OCI-LY3 (cell line): ENCODE results near the gene MS4A18.

Experiments
- H2AFZ ChIP-seq: fragments of 200-600, 300-600 bp; shearing (Covaris generic); 2 replicates; pipeline ENCODE4 v1.6.0; 2014; ENCODE audit warnings: antibody characterized with exemption, low read depth, low read length
- H3K27ac ChIP-seq: fragments of 200-600, 300-600 bp; sonication (generic); 2 replicates; pipeline ENCODE4 v1.5.1; 2014; ENCODE audit warnings: mild to moderate bottlenecking, low read length, moderate library complexity, mixed read lengths
- H3K27me3 ChIP-seq: fragments of 200-600, 300-600 bp; sonication (generic); 2 replicates; pipeline ENCODE4 v1.6.1; 2014; ENCODE audit warnings: low read depth, low read length, mixed read lengths
- H3K36me3 ChIP-seq: fragments of 200-600, 300-600 bp; sonication (generic); replicated peaks from 2 replicates; pipeline ENCODE3; 2014; ENCODE audit warnings: low read depth, low read length, mixed read lengths
- H3K4me1 ChIP-seq: fragments of 300-600, 200-600 bp; sonication (generic); 2 replicates; pipeline ENCODE4 v1.6.1; 2014; ENCODE audit warnings: low read length, mixed read lengths
- H3K4me2 ChIP-seq: fragments of 200-600, 300-600 bp; sonication (generic); 2 replicates; pipeline ENCODE4 v1.6.1; 2014; ENCODE audit warnings: low read length, mixed read lengths
- H3K4me3 ChIP-seq: fragments of 300-600, 200-600 bp; sonication (generic); 2 replicates; pipeline ENCODE4 v1.5.1; 2014; ENCODE audit warnings: antibody characterized with exemption, mild to moderate bottlenecking, low read length, moderate library complexity
- H3K79me2 ChIP-seq: fragments of 300-600, 200-600 bp; shearing (Covaris generic); 2 replicates; pipeline ENCODE4 v1.6.1; 2014; ENCODE audit warnings: mild to moderate bottlenecking, low read length, mixed read lengths
- H3K9ac ChIP-seq: fragments of 300-600, 200-600 bp; shearing (Covaris generic); 2 replicates; pipeline ENCODE4 v1.6.0; 2014; ENCODE audit warnings: mild to moderate bottlenecking, low read length, moderate library complexity
- H3K9me3 ChIP-seq: fragments of 200-600, 300-600 bp; shearing (Covaris generic); 2 replicates; pipeline ENCODE4 v1.6.1; 2014; ENCODE audit warnings: low read length, mixed read lengths; ENCODE audit not compliant: insufficient read depth
- H4K20me1 ChIP-seq: fragments of 200-600, 300-600 bp; sonication (generic); 2 replicates; pipeline ENCODE4 v1.6.1; 2016; ENCODE audit warnings: low read length, mixed read lengths; ENCODE audit not compliant: insufficient read depth
- EZH2phosphoT487 ChIP-seq: fragments of 200-600 bp; shearing (Covaris generic); IDR thresholded peaks from 2 replicates; pipeline ENCODE4 v1.6.1; 2018; ENCODE audit warnings: antibody characterized with exemption, mixed run types, low read depth
- TF ChIP-seq, protein P1 (sequence below): fragments of 200-600, 300-600 bp; sonication (generic); IDR thresholded peaks from 2 replicates; pipeline ENCODE4 v1.5.1; 2014; ENCODE audit warnings: antibody characterized with exemption, low read length, low read depth

MS4A18 gene

GRCh38 chr11:60761436-60762190 is 37.1 kb downstream of the MS4A18 start:
- Histone ChIP-seq H4K20me1 (no peaks in the 10 kb centered on the region), H3K4me1 (peaks cover 79% of the 10 kb centered on the region), H3K27me3 (peaks cover 3% of the 10 kb centered on the region; the same call in 1 of the 2 replicates), H3K79me2 (no peaks in the 10 kb centered on the region), H3K27ac (peak overlapping the region; percentile 67), H3K4me3 (peak overlapping the region; percentile 58), H2AFZ (peak overlapping the region; percentile 75), H3K36me3 (no peaks in the 10 kb centered on the region), H3K4me2 (peak overlapping the region; percentile 69), H3K9me3 (no peaks in the 10 kb centered on the region), H3K9ac (peak overlapping the region; percentile 38)
- TF ChIP-seq, protein P1, sequence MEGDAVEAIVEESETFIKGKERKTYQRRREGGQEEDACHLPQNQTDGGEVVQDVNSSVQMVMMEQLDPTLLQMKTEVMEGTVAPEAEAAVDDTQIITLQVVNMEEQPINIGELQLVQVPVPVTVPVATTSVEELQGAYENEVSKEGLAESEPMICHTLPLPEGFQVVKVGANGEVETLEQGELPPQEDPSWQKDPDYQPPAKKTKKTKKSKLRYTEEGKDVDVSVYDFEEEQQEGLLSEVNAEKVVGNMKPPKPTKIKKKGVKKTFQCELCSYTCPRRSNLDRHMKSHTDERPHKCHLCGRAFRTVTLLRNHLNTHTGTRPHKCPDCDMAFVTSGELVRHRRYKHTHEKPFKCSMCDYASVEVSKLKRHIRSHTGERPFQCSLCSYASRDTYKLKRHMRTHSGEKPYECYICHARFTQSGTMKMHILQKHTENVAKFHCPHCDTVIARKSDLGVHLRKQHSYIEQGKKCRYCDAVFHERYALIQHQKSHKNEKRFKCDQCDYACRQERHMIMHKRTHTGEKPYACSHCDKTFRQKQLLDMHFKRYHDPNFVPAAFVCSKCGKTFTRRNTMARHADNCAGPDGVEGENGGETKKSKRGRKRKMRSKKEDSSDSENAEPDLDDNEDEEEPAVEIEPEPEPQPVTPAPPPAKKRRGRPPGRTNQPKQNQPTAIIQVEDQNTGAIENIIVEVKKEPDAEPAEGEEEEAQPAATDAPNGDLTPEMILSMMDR, result no peak
- no peak for TF ChIP-seq EZH2phosphoT487

GRCh38 chr11:60762851-60763691 is 38.6 kb downstream of the MS4A18 start:
- TF ChIP-seq EZH2phosphoT487, result no peak
- TF ChIP-seq, protein P1, result peak; percentile 62
- no peaks in the 10 kb centered on the region for H3K36me3 ChIP-seq
- no peaks in the 10 kb centered on the region for H3K79me2 ChIP-seq
- H3K27ac ChIP-seq, result peak overlapping the region; percentile 67
- H3K4me2 ChIP-seq, result peak overlapping the region; percentile 69
- H3K9ac ChIP-seq, result peak overlapping the region; percentile 38
- peak overlapping the region; percentile 58 for H3K4me3 ChIP-seq
- no peaks in the 10 kb centered on the region for H3K9me3 ChIP-seq
- H3K4me1 ChIP-seq, result peaks cover 73% of the 10 kb centered on the region
- no peaks in the 10 kb centered on the region for H3K27me3 ChIP-seq
- H4K20me1 ChIP-seq, result no peaks in the 10 kb centered on the region
- H2AFZ ChIP-seq, result peak overlapping the region; percentile 75

GRCh38 chr11:60763692-60764369 is 39.3 kb downstream of the MS4A18 start:
- peak overlapping the region; percentile 38; the same call in 1 of the 2 replicates for H3K9ac ChIP-seq
- H3K36me3 ChIP-seq, result no peaks in the 10 kb centered on the region
- H3K9me3 ChIP-seq, result no peaks in the 10 kb centered on the region
- TF ChIP-seq EZH2phosphoT487, result no peak
- TF ChIP-seq, protein P1, result no peak
- peak overlapping the region; percentile 69 for H3K4me2 ChIP-seq
- no peak overlapping the region for H2AFZ ChIP-seq
- H3K27ac ChIP-seq, result peak overlapping the region; percentile 67
- H3K4me1 ChIP-seq, result peaks cover 67% of the 10 kb centered on the region
- H3K27me3 ChIP-seq, result no peaks in the 10 kb centered on the region
- no peaks in the 10 kb centered on the region for H4K20me1 ChIP-seq
- H3K4me3 ChIP-seq, result peak overlapping the region; percentile 58; the same call in 1 of the 2 replicates
- H3K79me2 ChIP-seq, result no peaks in the 10 kb centered on the region
